HG03039 (cell line): ENCODE data around the gene TUSC2.
"Not testable (repeated sequence)": the region's sequence is repeated elsewhere in the genome, so short reads cannot be mapped to it uniquely, and the experiment has no call there.

Source experiments
- ATAC-seq: cut with Tn5 transposase; IDR thresholded peaks from one replicate; pipeline ENCODE4 v1.9.1; 2021; ENCODE audit warnings: mild to moderate bottlenecking, moderate library complexity; ENCODE audit not compliant: unreplicated experiment

Gene TUSC2

DNA sequence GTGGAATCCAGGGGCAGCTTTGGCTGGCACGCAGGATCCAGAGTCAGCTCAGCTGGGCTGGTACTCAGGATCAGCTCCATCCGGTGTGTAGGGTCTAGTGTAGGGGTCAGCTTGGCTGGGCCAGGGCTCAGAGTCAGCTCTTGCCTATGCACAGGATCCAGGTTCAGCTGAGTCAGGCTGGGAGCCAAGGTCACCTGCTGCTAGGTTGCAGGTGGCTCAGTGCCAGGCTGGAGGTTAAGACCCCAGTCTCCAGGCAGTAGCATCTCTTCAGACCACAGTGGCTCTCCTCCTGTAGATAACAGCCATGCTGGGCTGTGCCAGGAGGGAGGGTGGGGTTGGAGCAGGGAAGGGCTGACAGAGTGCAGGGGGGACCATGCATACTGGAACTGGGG is 30.6 kb downstream of the TUSC2 start:
- ATAC-seq, result no peak

DNA sequence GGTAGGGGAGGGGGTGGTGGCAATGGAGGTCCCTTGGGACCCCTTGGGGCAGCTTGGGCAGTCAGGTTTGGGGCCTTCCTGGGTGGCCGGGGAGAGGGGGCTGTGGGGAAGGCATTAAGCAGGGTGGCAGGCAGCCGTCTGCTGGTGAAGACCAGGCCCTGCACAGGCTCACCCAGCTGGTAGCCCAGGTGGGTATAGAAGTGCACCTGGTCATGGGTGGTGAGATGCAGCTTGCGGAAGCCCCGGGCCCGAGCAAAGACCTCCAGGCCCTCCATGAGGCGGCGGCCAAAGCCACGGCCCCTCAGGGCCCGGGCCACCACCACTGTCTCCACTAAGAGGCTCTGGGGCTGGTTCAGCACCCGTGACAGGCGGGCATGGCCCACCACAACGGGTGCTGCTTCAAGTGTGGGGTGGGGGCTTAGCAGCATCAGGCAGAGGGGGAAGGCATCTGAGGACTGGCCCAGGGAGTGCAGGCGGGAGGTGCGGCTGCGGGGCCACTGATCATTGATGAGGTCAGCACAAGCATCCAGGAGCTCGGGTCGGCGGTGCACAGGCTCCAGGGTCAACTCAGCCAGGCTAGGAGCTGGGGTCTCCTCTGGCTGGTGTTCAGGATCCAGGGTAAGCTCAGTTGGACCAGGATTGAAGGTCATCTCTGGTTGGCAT is 31.2 kb downstream of the TUSC2 start:
- ATAC-seq, result no peak

DNA sequence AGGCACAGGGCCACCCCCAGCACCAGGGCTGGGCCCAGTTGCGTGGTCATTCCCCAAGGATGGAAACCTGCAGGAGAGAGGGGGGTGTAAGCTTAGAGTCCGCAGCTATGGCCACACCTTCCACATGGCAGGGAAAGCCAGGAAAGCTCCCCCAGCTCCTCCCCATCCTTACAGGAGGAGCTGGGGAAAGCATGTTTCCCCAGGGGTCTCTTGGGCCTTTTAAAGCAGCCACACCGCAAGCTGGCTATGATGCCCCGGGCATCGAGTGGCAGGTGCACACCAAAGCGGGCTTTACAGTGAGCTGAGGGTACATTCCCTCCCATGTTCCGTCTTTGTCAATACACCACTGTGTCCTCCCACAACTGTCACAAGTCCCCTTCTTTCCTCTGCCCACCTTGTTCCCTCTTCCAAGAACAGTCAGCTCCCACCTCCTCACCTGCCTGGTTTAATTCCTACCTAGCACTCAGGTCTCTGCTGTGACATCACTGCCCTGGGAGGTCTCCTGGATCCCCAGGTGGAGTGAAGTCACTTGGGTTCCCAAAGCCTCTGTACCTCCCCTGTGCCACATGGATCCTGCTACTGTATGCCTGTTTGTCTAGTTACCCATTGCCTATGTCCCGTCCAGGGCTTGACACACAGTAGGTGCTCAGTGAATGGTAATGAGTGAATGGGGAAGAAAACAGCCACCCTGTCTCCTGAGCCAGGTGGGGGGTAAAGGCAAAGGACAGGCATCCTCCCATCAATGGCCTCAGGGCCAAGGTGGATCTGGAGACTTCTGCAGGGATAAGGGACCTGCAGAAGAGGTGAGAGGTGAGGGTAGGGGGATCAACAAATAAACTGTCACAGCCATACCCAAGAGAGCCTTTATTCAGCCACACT is 32.2 kb downstream of the TUSC2 start:
- ATAC-seq, result no peak

DNA sequence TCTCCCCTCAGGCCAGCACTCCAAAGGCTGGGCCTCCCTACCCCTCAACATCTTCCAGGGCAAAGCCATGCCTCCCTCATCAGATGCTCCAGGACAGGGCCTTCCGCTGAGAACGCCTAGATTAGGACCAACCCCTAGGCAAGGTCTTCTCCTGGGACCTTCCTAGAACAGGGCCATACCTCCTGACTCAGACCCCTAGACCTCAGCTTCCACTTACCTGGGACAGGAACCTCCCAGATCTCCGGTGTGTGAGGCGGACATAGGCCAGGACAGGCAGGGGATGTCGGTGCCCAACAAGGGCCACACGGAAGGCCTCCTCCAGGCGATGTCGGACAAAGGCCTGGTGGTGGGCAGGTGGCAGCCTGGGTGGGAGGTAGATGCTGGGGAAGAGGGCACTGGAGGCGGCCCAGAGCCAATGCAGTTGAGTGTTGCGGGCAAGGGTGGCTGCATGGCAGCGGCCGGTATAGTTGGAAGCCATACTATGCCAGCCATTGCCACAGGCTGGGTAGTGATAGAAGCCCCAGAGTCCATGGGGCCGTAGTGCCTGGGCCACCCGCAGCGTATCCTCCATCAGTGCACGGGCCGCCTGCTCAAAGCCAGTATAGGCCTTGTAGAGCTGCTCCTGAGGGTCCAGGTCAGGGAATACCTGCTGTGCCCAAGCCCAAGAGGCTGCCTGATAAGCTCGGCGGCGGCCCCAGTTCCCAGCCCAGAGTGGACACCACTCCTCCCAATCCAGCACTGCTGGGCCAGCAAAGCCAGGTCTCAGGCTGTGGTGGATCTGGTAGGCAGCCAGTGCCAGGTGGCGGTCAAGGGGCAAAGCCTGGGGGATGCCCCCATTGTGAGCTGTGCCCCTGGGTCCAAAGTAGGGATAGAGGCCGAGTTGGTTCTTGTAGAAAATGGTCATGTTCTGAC is 33.3 kb downstream of the TUSC2 start:
- no peak for ATAC-seq

DNA sequence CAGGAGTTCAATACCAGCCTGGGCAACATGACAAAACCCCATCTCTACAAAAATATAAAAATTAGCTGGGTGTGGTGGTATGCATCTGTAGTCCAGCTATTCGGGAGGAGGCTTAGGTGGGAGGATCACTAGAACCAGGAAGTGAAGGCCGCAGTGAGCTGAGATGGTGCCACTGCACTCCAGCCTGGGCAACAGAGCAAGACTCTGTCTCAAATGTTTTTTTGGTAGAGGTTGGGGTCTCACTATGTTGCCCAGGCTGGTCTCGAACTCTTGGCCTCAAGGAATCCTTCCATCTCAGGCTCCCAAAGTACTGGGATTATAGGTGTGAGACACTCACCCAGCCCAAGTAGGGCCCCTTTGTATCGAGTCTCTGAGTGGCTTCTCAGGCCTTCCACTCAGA is 33.9 kb downstream of the TUSC2 start:
- no peak for ATAC-seq

DNA sequence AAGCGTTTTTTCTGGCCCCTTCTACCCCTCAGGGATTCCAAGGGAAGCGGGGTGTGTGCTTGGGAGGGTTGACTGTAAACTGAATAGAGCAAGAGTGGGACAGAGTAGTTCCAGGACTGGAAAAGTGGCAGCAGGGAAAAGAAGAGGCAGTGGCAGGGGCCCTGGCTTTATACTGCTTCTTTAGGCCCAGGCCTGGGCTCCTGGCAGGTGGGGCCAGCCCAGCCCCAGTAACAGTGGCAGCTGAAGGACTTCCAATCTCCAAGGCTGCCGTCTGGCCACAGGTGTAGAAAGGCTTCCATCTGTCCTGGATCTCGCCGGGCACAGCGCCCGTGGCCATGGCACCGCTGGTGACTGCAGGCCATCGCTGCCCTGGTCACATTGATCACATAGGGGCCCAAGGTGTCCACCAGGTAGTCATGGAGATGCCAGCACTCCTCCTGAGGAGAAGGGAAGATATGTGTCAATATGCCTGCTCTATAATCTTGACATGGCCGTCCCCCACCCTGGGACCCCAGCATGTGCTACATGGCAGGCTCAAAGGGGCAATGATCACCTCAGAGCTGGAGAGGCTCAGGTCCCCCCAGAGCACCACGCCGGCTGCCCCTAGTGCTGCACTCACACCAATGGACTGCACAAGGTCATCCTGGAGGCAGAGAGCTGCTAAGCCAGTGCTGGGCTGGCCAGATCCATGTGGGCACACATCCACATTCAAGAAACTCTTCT is 34.8 kb downstream of the TUSC2 start:
- no peak for ATAC-seq

DNA sequence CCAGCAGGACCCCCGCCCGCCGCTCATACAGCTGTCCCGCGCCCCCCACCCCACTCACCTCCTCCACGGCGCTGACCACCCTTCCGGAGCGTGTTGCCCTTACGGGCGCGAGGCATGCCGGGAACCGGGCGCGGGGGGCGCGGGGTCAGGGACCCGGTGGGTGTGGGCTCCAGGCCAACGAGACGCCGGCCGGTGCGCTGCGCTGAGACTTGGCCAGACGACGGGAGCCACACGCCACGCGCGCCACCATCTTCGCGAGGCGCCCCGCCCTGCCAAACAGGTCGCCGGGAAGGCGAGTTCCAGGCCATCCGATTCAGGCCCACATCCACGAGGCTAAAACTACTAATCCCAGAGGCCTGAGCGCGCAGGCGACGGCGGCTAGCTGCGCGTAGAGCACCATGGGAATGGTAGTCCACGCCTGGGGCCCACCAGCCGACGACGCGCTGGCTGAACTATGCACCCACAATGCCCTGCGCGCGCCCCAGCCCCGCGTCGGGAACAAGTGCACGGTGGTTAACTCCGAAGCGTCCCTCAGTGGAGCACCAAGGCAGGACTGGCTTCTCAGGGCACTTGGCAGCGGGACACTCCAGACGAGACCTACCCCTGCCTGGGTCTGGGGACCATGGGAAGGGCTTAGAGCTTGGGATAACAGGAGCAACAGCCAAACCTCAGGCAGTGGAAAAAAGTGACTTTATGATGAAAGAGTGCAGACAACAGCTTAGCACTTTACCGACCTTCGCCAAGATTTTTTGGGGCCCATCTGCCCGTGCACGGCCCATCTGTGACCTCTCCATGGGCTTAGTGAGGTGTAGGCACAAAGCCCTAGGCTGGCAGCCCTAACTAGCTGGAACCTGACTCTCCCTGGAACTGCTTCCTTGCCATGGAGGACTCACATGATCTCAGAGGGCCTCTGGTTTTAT is 35.6 kb downstream of the TUSC2 start, which contains the start of gene IFRD2:
TSS of gene IFRD2 (minus strand) at position 271 of the 920 bp plus-strand sequence. CDS start at position 116, 155 bp downstream.
- peak; percentile 86 for ATAC-seq

DNA sequence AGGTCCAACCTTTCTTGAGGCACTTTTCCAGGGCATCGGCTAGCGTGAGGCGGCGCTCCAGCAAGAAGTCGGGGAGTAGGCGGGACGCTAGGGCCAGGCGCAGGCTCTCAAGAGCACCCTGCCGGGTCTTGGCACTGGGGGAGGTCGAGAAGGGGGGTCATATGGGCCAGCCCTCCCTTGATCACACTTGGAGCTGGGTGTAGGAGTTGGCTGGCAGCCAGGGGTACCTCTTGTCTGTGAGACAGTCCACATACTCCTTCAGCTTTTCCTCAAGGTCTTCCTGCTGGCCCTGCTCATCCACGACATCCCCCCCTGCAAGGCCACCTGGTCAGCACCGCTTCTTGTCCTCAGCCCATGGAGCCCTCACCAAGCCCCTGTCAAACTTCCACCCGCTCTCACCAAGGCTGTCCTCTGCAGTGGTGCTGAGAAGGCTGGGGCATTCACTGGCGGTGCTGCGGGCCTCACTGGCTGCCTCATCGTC is 37.8 kb downstream of the TUSC2 start:
- ATAC-seq, result no peak

DNA sequence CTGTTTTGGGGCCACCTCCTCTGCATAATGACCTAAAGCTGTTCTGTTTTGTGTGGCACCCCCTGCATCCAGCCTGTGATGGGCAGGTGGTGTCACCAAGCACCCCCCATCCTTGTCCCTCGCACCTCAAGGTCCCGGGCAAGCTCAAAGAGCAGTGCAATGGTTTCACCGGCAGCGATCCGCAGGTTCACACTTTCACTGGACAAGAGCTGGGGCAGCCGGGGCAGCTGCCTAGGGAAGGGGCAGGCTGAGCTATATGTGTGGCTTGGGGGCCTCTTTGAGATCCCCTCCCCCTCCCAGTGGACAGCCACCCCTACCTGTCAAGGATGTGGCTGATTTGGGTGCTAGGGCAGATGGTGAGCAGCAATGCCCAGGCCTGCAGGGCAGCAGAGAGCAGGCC is 38.9 kb downstream of the TUSC2 start:
- no peak for ATAC-seq

DNA sequence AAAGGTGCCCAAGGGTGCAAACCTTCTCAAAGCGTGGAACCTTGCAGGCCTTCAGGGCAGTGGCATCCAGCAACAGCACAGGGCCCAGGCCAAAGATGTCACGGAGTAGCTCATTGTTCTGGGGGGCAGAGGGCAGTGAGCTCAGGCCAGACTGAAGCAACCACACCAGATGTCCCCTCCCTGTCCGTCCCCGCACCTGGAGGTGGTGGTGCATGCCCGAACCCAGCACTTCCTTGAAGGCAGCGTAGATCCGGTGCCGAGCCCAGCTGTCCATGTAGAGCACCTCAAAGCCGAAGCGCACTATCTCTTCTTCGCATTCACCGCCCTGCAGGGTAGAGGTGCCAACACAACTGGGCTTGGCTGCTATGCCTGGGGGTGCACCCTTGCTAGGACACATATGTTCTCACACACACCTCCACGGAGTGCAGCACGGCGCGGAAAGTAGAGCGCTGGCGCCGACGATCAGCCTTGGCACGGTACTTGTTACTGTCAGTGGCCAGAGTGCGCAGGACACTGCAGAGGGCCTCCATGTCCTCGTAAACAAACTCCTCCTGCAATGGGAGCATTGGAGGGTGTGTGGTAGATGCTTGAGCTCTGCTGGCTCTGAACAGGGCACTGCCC is 39.5 kb downstream of the TUSC2 start:
- ATAC-seq, result no peak

DNA sequence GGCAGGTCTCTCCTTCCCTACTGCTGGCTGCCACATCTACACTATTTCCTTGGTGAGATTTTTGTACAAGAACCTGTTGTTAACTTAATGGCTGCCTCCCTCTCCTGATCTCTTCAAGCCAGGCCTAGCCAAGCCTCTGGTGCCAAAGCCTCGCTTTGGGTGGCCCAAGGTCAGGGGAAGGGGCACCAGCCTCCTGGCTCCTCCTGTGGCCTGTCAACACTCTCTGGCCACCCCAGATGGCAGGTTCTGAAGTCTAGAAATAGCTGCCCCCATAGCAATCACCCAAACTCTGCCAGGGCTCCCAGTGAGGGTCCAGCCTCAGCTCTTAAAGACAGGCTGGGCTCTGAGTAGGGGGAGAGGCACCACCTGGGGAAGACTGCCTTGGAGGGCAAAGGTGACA is 40.8 kb downstream of the TUSC2 start:
- ATAC-seq, result no peak

DNA sequence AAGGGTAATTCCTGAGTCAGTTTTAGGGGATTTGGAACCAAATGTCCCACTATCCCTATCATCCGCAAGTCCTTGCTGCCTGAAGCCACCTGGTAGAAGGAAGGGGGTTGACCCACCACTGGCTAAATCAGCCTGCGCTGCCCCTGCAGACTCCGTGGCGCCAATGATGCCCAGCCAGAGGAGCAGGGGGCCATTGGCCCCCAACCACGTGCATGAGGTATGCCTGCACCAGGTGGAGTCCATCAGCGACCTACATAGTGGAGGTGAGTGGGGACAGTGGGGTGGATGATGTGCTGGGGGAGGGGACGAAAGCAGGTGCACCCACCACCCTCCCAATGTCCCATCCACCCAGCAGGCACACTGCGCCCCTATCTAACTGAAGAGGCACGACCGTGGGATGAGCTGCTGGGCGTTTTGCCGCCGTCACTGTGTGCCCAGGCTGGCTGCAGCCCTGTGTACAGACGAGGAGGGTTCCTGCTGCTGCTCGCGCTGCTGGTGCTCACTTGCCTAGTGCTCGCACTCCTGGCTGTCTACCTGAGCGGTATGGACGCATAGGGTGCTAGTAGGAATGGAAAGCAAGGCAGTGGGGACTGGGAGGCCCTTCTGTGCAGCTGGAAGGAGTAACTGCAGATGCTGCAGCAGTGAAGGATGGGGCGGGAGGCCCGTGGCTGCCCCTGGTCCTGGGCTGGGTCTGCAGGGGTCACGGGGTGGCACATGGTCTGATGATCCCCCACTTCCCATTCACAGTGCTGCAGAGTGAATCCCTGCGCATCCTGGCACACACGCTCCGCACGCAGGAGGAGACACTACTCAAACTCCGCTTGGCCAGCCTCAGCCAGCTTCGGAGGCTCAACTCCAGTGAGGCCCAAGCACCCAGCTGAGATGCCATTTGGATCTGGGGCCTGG is 41.4 kb downstream of the TUSC2 start:
- no peak for ATAC-seq

DNA sequence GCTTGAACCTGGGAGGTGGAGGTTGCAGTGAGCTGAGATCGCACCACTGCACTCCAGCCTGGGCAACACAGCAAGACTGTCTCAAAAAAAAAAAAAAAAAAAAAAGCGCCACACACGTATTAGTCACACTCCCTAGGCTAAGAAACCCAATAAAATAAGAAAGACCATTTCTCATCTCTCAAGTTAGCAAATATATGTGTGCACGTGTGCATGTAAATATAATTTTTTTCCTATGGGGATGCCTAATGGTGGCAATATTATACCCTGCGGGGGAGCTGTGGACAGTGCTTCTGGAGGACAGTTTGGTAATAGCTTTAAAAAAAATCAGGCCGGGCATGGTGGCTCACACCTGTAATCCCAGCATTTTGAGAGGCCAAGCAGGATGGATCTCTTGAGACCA is 43.9 kb downstream of the TUSC2 start:
- ATAC-seq, result not testable (repeated sequence)

DNA sequence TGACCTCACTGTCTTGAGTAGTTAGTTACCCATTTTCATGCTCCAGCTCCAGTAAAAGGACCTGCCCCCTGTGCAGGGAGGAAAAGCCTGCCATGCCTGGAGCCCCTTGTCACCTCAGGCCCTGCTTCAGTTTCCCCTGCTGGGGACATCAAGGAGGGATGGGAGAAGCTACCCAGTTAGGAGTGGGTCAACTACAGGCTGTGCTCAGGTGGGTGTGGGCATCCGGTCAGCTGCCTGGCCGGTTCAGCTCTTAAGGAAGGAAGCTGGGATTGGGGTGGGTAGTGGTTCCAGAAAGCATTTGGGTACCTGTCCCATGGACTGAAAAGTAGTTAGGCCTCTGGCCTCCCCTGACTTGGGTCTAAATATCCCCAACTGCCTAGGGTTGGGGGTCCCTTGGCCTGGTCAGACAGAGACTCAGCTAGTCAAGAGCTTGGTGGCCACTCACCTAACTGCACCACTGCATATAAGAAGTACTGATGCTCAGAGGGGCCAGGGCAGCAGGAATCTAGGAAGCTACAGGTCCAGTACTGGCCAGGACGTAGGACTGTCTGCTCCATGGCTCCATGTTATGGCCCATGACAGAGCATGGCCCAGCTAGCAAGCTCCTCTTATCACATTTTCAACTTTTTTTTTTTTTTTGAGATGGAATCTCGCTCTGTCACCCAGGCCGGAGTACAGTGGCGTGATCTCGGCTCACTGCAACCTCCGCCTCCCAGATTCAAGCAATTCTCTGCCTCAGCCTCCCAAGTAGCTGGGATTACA is 48.6 kb downstream of the TUSC2 start:
- no peak for ATAC-seq

DNA sequence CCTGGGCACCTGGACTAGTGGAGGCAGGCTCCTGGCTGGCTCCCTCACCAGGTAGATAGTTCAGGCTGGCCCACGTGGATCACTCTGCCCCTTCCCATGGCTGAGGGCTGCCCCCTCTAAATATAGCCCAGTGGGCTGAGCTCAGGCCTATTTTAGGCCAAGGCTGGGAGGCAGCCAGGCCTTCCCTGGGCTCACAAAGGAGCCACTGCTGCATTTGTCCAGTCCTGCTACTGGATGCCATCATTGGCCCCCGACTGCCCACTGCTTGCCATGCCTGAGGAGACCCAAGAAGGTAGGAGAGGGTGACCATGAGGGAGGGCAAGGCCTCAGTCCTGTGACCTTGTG is 49.2 kb downstream of the TUSC2 start, which contains the start of gene LSMEM2:
TSS of gene LSMEM2 (plus strand) at position 208 of the 345 bp plus-strand sequence. CDS start at position 235, 27 bp downstream.
- no peak for ATAC-seq

DNA sequence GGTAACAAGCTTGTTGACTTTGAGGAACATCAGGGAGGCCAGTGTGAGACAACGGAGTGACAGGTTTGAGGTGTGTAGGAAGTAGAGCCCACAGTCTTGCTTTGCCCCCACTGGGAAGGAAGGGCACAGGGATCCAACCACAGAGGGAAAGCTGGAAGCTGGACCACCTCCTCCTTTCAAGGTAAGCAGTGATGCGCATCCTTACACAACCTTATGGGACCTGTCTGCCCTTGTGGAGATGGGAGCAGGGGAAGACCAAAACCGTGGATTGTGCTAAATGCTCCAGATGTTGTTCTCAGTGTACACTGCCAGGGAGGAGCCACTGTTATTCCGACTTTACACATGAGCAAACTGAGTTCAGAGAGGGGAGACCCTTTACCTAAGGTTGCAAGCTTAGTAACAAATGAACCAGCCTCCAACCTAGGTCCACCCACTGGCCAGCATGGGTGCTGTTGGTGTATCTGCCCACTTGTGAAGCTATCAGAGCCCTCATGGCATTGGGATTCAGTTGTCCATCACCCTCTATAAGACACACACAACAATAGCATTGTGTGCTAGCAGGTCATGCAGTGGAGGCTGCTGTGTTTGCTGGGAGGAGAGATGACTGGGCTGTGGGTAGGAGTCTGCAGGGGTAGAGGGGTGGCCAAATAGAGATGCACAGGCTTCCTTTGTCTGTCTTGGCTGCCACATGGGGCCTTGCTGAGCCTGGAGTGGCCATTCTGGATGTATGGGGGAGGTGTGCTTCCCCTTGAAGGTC is 49.7 kb downstream of the TUSC2 start:
- no peak for ATAC-seq

DNA sequence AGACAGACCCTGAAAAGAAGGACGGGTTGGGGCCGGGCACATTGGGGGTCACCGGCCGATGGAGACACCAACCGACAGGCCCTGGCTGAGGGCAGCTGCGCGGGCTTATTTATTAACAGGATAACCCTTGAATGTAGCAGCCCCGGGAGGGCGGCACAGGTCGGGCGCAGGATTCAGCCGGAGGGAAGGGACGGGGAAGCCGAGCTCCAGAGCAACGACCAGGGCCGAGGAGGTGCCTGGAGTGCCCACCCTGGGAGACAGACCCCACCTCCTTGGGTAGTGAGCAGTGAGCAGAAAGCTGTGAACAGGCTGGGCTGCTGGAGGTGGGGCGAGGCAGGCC is 51.3 kb downstream of the TUSC2 start:
- ATAC-seq, result no peak
